NB4 (cell line): Measurements from ENCODE around the gene CCDC15.
A peak's percentile ranks its signal among the peaks of the same experiment; 100 is the strongest.

Experiments used
- DNase-seq: peaks from one replicate; pipeline ENCODE4 v3.0.0; 2010; ENCODE audit warnings: low read depth
- H3K4me3 ChIP-seq: one replicate; pipeline ENCODE4 v1.5.1; 2011; ENCODE audit warnings: mild to moderate bottlenecking, low read depth, low read length, moderate library complexity
- CTCF ChIP-seq: IDR thresholded peaks from one replicate; pipeline ENCODE4 v1.5.1; 2012; ENCODE audit warnings: low read depth, low read length
- MAX ChIP-seq: IDR thresholded peaks from 2 replicates; pipeline ENCODE4 v1.6.1; 2011; ENCODE audit warnings: low read depth, low read length
- MYC ChIP-seq: IDR thresholded peaks from 2 replicates; pipeline ENCODE4 v1.6.1; 2011; ENCODE audit warnings: low read depth, low read length
- POLR2A ChIP-seq: IDR thresholded peaks from 2 replicates; pipeline ENCODE4 v1.6.1; 2011; ENCODE audit warnings: mild to moderate bottlenecking; ENCODE audit not compliant: insufficient read length; ENCODE audit errors: extremely low read depth

CCDC15 gene

DNA sequence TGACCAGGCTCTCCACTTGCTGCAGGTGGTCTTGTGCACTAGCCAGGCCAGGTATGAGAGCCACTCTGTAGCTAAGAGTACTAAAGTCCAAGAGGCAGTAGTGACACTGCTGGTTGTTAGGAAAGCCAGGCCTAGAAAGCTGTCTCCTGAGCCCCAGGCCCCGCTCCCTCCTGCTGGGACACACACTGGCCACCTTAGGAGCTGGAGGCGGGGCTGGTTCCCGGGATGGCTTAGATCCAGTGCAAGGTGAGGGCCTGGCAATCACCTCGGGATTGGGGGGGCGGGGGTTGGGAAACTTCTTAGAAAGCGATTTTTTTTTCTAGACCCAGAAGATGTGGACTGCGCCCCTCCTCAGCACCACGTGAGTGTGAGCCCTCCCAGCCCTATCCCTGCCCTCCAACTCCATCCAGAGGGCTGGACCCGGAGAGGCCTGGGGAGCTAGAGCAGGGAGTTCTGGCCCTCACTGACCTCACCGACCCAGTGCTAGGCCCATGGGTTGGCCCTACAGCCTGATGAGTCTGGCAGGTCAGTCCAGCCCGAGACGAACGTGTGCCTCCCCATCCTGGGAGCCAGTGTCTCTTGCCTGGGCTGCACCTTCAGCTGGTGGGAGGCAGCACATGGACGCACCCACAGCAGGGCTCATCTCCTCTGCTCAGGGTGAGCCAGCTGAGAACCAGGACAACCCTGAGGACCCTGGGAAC is 127.2 kb downstream of the CCDC15 start:
- TF ChIP-seq CTCF (no peak), MYC (no peak), MAX (no peak), POLR2A (no peak)
- H3K4me3 ChIP-seq, result no peak overlapping the region
- no peak for DNase-seq

DNA sequence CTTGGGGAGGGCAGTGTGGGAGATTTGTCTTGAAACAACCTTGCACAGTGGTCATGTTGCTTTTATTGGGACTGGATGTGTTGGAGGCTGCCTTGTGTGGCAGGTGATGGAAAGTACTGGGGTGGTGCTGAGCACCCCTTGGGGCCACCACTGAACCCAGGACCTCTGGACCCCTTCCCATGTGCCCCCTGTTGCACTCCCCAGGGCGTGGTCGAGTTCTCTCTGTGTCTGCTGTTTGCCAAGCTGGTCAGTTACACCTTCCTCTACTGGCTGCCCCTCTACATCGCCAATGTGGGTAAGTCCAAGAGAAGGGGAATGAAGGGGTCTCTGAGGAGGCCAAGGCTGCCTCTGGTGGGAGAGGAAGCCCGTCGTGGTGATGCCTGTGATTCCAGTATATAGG is 128.0 kb downstream of the CCDC15 start:
- DNase-seq, result no peak
- H3K4me3 ChIP-seq, result no peak overlapping the region
- TF ChIP-seq CTCF (no peak), POLR2A (no peak), MYC (no peak), MAX (no peak)

DNA sequence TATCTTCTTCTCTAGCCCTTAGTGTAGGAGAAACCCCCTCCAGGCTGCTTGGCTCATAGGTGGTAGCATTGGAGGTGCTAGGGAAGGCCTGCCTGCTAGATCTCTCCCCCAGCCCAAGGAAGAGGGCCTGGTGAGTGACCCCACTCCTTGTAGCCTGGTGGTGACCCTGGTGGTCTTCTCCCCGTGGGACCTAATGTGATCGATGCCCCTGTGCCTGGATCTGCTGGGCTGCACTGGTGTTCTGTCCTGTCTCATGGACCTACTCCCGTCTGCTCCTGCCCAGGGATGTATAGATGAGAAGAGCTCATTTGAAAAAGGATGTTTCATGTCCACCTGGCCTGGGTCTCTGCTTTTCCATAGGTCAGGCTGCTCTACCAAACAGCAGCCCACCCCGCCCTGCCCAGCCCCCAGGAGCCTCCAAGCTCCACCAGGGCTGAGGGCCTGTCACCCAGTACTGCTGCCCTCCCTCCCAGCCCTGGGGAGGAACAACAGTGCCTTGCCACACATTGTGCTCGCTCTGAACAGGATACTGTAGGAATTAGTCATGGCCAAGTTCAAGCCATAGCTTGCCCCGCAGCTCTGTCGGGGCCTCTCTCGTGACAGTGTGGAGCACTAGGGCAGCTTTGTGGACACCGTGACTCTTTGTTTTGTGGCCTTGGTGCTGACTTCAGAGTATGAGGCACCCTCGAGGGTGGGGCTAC is 128.8 kb downstream of the CCDC15 start:
- DNase-seq, result peak; percentile 34
- no peak for TF ChIP-seq MAX
- no peak for TF ChIP-seq POLR2A
- H3K4me3 ChIP-seq, result no peak overlapping the region

GRCh38 chr11:125083312-125084056 is 129.5 kb downstream of the CCDC15 start:
- no peak for DNase-seq
- no peak overlapping the region for H3K4me3 ChIP-seq
- TF ChIP-seq POLR2A, result no peak
- TF ChIP-seq CTCF, result no peak
- TF ChIP-seq MAX, result no peak
- no peak for TF ChIP-seq MYC

DNA sequence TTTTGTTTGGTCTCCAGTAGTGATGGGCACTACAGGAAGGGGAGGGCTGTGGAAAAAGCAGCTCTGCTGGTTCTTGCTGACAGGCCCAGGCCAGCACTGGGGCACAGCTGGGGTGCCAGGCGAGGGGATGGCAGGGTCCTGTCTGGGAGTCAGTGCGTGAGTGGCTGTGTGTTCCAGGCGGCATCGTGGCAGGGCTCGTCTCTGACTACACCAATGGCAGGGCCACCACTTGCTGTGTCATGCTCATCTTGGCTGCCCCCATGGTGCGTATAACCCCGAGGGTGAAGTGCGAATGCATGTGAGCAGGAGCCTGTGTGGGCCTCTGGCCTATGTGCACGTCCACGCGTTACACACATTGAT is 130.0 kb downstream of the CCDC15 start:
- DNase-seq, result no peak
- TF ChIP-seq MAX (no peak), CTCF (no peak), POLR2A (no peak), MYC (no peak)
- H3K4me3 ChIP-seq, result no peak overlapping the region

GRCh38 chr11:125084761-125085231 is 130.8 kb downstream of the CCDC15 start:
- DNase-seq, result no peak
- TF ChIP-seq POLR2A, result no peak
- no peak for TF ChIP-seq MYC
- no peak for TF ChIP-seq MAX
- TF ChIP-seq CTCF, result no peak
- H3K4me3 ChIP-seq, result no peak overlapping the region
